Vagina (tissue), 2 donors: Measurements from ENCODE around the gene RHOH.

Experiments
- CTCF ChIP-seq, 3 experiments: fragments of 450-650 bp in 2 of 3; fragments of 200-600 bp in 1 of 3; sonication (generic) in 1 of 3; IDR thresholded peaks; one replicate each; pipeline ENCODE4 v1.5.1; 2017 to 2019; ENCODE audit warnings: antibody characterized with exemption in 3 of 3, mild to moderate bottlenecking in 2 of 3, moderate library complexity in 2 of 3
- POLR2AphosphoS5 ChIP-seq, 2 donors: sonication (generic); formaldehyde crosslinking; IDR thresholded peaks; one replicate each; pipeline ENCODE4 v1.9.0; 2017; ENCODE audit warnings: antibody characterized with exemption in 2 of 2, mild to moderate bottlenecking in 2 of 2, low read depth in 1 of 2; ENCODE audit not compliant: insufficient read depth in 1 of 2

- TF ChIP-seq POLR2AphosphoS5 (IDR thresholded peaks at IDR 0.05; ENCODE audit: insufficient read depth in 1 of 2, low read depth in 1 of 2): no peak
- no peak for TF ChIP-seq CTCF (IDR thresholded peaks at IDR 0.05)
These were observed 39.4 kb upstream of the RHOH start for GRCh38 chr4:40157436-40157835.
